A673 (cell line): ENCODE data around the gene PTPN14. TPM values are rescaled to one million over a fixed set of nuclear protein-coding genes. Genes with fewer than 3 reads are reported as not detected.

ENCODE experiments used
- BruUV-seq: library from RNA; stranded (reverse); fragments of 400-500 nt; replicated peaks from 2 replicates; lab custom pipeline; 2021; lab: Mats Ljungman, UMichigan
- CTCF ChIA-PET: fragments of 300-600 bp; sonication (Branson Sonifier 250); formaldehyde crosslinking; loops from one replicate; lab custom pipeline; 2022; ENCODE audit warnings: antibody characterized with exemption; lab: Charles Lee
- POLR2A ChIA-PET: fragments of 300-600 bp; sonication (Branson Sonifier 250); formaldehyde crosslinking; loops from one replicate; lab custom pipeline; 2022; ENCODE audit warnings: antibody characterized with exemption; ENCODE audit not compliant: low non-redundant PET; lab: Charles Lee
- DNase-seq: peaks from one replicate; pipeline ENCODE4 v3.0.0-alpha.2; 2015; ENCODE audit warnings: low spot score
- H3K27ac ChIP-seq: fragments of 200-600 bp; sonication (generic); 2 replicates; pipeline ENCODE4 v1.5.1; 2016; ENCODE audit warnings: mixed run types, low read depth, mild to moderate bottlenecking, mixed read lengths, antibody characterized with exemption, low read length; ENCODE audit not compliant: poor library complexity, severe bottlenecking
- H3K27me3 ChIP-seq: fragments of 200-600 bp; sonication (generic); replicated peaks from 2 replicates; pipeline ENCODE4 v1.6.1; 2017; ENCODE audit warnings: mixed run types, low read depth, mild to moderate bottlenecking, mixed read lengths, antibody characterized with exemption, low read length; ENCODE audit not compliant: insufficient read depth, poor library complexity
- H3K36me3 ChIP-seq: fragments of 200-600 bp; sonication (generic); 2 replicates; pipeline ENCODE4 v1.6.1; 2016; ENCODE audit warnings: mixed run types, mild to moderate bottlenecking, mixed read lengths, antibody characterized with exemption, low read length; ENCODE audit not compliant: insufficient read depth, poor library complexity, severe bottlenecking
- H3K4me1 ChIP-seq: fragments of 200-600 bp; sonication (generic); 2 replicates; pipeline ENCODE4 v1.6.1; 2017; ENCODE audit warnings: mixed run types, mild to moderate bottlenecking, mixed read lengths, antibody characterized with exemption, low read length; ENCODE audit not compliant: insufficient read depth, poor library complexity, severe bottlenecking
- H3K4me3 ChIP-seq: fragments of 200-600 bp; sonication (generic); 2 replicates; pipeline ENCODE4 v1.5.1; 2016; ENCODE audit warnings: low read depth, mixed run types, mild to moderate bottlenecking, mixed read lengths, low read length; ENCODE audit not compliant: poor library complexity, severe bottlenecking
- H3K9me3 ChIP-seq: fragments of 200-600 bp; sonication (generic); 2 replicates; pipeline ENCODE4 v1.6.1; 2016; ENCODE audit warnings: mixed run types, low read depth, mild to moderate bottlenecking, mixed read lengths, antibody characterized with exemption, low read length; ENCODE audit not compliant: poor library complexity, severe bottlenecking
- CTCF ChIP-seq: fragments of 300-800, 200-600 bp; sonication (generic); conservative IDR thresholded peaks from 2 replicates; pipeline ENCODE4 v1.5.1; 2017; ENCODE audit warnings: low read depth, mild to moderate bottlenecking, antibody characterized with exemption, low read length, moderate library complexity, mixed read lengths
- EZH2 ChIP-seq: fragments of 200-600 bp; sonication (generic); IDR thresholded peaks from 2 replicates; pipeline ENCODE4 v1.6.1; 2017; ENCODE audit warnings: borderline replicate concordance, low read depth, mild to moderate bottlenecking, mixed read lengths, antibody characterized with exemption, low read length; ENCODE audit not compliant: poor library complexity, severe bottlenecking
- intact Hi-C: fragments of 100-400 bp; cut with micrococcal nuclease; formaldehyde crosslinking; loops from one replicate; pipeline ENCODE4 v1.10.0; 2022; ENCODE audit not compliant: unreplicated experiment
- total RNA-seq: library from RNA; stranded (reverse); gene quantifications from 2 replicates; pipeline ENCODE4 v1.2.3, GENCODE V29; 2021

Gene PTPN14
- total RNA-seq, 1 experiment from 2014 or later, result 114 TPM

DNA sequence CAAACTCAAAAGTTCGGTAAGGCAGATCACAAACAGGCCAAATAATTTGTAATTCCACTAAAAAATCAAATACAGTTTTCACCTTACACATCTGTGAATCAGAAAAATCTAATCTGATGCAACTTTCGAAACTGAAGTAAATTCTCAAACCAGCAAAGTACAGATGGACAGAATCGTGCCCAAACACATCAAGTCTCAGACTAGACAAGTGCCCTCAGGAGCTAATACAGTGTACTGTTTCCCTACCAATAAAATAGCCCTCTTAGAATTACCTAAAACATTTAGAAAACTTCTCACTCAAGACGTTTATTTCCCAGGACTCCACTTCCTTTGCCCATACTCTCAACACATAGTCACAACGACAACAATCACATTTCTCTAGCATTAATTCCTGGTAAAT is 136.3 kb downstream of the PTPN14 start:
- ChIA-PET CTCF (no interaction called here), POLR2A (no interaction called here)
- H3K27ac ChIP-seq, result peak overlapping the region; percentile 46
- peaks cover 8% of the 10 kb centered on the region for H3K9me3 ChIP-seq
- peaks cover 18% of the 10 kb centered on the region for H3K36me3 ChIP-seq
- no peak for TF ChIP-seq CTCF
- TF ChIP-seq EZH2, result no peak
- no peak for DNase-seq
- H3K4me3 ChIP-seq, result no peak overlapping the region
- no TSS peak for BruUV-seq
- H3K4me1 ChIP-seq, result peaks cover 73% of the 10 kb centered on the region
- intact Hi-C loops, result no loop called here
- no peaks in the 10 kb centered on the region for H3K27me3 ChIP-seq

DNA sequence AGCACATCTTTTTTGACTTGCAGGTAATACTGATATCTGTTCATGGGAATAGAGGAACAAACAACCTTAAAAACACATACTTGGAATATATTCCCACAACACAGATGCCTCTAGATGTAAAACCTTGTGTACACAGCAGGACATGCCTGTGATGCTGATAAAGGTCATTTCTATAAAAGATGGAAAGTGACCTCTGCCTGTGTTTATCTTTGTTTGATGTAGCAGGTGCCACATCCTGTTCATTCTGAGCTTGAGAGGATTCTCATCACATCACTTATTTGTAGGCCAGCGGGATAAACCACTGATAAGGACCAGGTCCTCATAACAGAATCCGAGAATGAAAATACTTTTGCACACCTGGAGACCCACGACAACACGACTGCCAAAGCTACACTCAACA is 136.7 kb downstream of the PTPN14 start:
- DNase-seq, result no peak
- Histone ChIP-seq H3K27ac (peak overlapping the region; percentile 46), H3K9me3 (peaks cover 8% of the 10 kb centered on the region), H3K4me1 (peaks cover 69% of the 10 kb centered on the region), H3K27me3 (no peaks in the 10 kb centered on the region), H3K36me3 (peaks cover 18% of the 10 kb centered on the region), H3K4me3 (no peak overlapping the region)
- no TSS peak for BruUV-seq
- ChIA-PET POLR2A (no interaction called here), CTCF (no interaction called here)
- TF ChIP-seq EZH2 (no peak), CTCF (no peak)
- intact Hi-C loops, result no loop called here

DNA sequence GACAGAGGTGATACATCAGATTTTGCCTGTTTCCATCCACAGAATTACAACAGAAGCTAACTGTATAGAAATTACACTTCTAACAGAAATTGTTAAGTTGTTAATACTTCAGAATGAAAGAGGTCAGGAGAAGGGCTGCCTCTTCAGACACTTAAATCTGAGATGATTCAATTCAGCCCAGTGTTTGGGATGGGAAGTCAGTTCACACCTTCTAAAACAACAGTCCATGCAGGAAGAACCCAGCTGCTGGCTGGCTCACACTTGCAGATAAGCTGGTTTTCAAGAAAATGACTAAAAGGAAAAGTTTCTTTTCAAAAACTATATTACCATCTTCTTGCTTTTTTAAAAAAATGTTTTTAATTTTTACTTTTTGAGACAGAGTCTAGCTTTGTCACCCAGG is 138.1 kb downstream of the PTPN14 start:
- TF ChIP-seq EZH2 (no peak), CTCF (no peak)
- peaks cover 8% of the 10 kb centered on the region for H3K9me3 ChIP-seq
- H3K27me3 ChIP-seq, result no peaks in the 10 kb centered on the region
- peaks cover 18% of the 10 kb centered on the region for H3K36me3 ChIP-seq
- H3K27ac ChIP-seq, result peak overlapping the region; percentile 46
- no TSS peak for BruUV-seq
- peaks cover 62% of the 10 kb centered on the region for H3K4me1 ChIP-seq
- POLR2A ChIA-PET, result no interaction called here
- intact Hi-C loops, result no loop called here
- CTCF ChIA-PET, result no interaction called here
- no peak for DNase-seq
- no peak overlapping the region for H3K4me3 ChIP-seq
